ENCODE results near the gene SYNGR2.
A peak's percentile ranks its signal among the peaks of the same experiment; 100 is the strongest.

DNA sequence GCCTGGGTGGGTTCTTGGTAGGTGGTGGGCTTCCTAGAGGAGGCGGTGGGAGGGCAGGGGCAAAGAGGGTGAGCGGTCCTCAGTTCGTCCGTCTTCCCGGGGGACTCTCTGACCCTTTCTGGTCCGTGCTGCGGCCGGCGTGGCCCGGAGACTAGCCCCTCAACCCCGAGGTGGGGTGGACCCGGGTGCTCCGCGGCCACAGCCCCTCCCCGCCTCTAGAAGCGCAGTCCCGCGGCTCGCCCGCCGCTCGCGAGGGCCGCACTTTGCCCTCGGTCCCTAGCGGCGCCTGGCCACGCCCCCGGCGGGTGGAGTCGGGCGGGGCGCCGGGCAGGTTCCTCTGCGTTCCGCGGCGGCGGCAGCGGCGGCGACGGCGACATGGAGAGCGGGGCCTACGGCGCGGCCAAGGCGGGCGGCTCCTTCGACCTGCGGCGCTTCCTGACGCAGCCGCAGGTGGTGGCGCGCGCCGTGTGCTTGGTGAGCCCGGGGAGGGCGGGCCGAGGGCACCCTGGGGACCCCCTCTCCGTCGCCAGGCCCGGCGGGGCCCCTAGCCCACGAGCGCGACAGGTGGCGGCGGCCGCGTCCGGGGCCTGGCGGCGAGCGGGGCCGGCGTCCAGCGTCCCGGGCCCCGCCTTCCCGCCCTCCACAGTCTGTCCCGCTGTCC, at the start of gene SYNGR2:
- TF ChIP-seq CTCF (IDR thresholded peaks at IDR 0.05; ENCODE audit: control extremely low read depth in 1 of 3, insufficient read depth in 1 of 3, low read depth in 1 of 3, low read length in 3 of 3) (no peak), HDAC2 (IDR thresholded peaks at IDR 0.05; ENCODE audit: borderline replicate concordance in 1 of 2, low read depth in 2 of 2, low read length in 2 of 2) (no peak), TBP (IDR thresholded peaks at IDR 0.05; ENCODE audit: low read depth, low read length) (peak; percentile 32; the same call in 1 of the 2 replicates), POLR2AphosphoS5 (IDR thresholded peaks at IDR 0.05; ENCODE audit: low read depth, low read length) (no peak; the same call in 1 of the 2 replicates), JUN (IDR thresholded peaks at IDR 0.05; ENCODE audit: low read depth, low read length) (no peak), RFX5 (IDR thresholded peaks at IDR 0.05; ENCODE audit: borderline replicate concordance, low read depth, low read length) (no peak), CEBPB (IDR thresholded peaks at IDR 0.05; ENCODE audit: low read depth, low read length) (no peak), MAX (IDR thresholded peaks at IDR 0.05) (no peak), EGR1 (IDR thresholded peaks at IDR 0.05; ENCODE audit: borderline replicate concordance, low read depth, low read length) (peak; percentile 26; the same call in 1 of the 2 replicates), CHD2 (IDR thresholded peaks at IDR 0.05; ENCODE audit: low read length) (peak; percentile 68)

Measured in H1 (cell line).